Right atrium auricular region (tissue), 2 donors: ENCODE measurements around the gene PLA2G10. TPM values are rescaled to one million over a fixed set of nuclear protein-coding genes. Genes with fewer than 3 reads are reported as not detected.

ENCODE experiments used
- DNase-seq: peaks from one replicate; pipeline ENCODE4 v3.0.0-alpha.2; 2019; ENCODE audit warnings: low spot score
- H3K27ac ChIP-seq, 2 donors: fragments of 200-600 bp; sonication (generic); 1 replicate in 1 of 2; 2 replicates in 1 of 2; pipeline ENCODE4 v1.5.1; 2016 to 2019
- H3K27me3 ChIP-seq, 2 donors: fragments of 200-600 bp; sonication (generic); one replicate each; pipeline versions ENCODE4 v1.5.1 to v1.6.0; 2017 to 2019
- H3K36me3 ChIP-seq: fragments of 200-600 bp; sonication (generic); one replicate; pipeline ENCODE4 v1.5.1; 2016
- H3K4me1 ChIP-seq, 2 donors: fragments of 200-600 bp; sonication (generic); one replicate each; pipeline versions ENCODE4 v1.5.1 to v1.6.0; 2017 to 2019
- H3K4me3 ChIP-seq, 2 donors: fragments of 200-600 bp; sonication (generic); 1 replicate in 1 of 2; 2 replicates in 1 of 2; pipeline ENCODE4 v1.5.1; 2017 to 2019; ENCODE audit warnings: mild to moderate bottlenecking in 1 of 2, moderate library complexity in 1 of 2
- H3K9me3 ChIP-seq, 2 donors: fragments of 200-600 bp; sonication (generic); one replicate each; pipeline ENCODE4 v1.5.1; 2019
- total RNA-seq, 2 donors: library from RNA; depleted of rRNA; stranded (reverse); fragments of >200 nt; gene quantifications; one replicate each; pipeline ENCODE4 v1.1.0, GENCODE V29; 2016
- TF ChIP-seq, protein P1 (sequence below), 2 donors: fragments of 200-600 bp; sonication (generic); IDR thresholded peaks; one replicate each; pipeline ENCODE4 v1.5.1; 2019; ENCODE audit warnings: antibody characterized with exemption in 2 of 2

The PLA2G10 gene
- total RNA-seq, 2 donors from 2014 or later, result not detected

DNA sequence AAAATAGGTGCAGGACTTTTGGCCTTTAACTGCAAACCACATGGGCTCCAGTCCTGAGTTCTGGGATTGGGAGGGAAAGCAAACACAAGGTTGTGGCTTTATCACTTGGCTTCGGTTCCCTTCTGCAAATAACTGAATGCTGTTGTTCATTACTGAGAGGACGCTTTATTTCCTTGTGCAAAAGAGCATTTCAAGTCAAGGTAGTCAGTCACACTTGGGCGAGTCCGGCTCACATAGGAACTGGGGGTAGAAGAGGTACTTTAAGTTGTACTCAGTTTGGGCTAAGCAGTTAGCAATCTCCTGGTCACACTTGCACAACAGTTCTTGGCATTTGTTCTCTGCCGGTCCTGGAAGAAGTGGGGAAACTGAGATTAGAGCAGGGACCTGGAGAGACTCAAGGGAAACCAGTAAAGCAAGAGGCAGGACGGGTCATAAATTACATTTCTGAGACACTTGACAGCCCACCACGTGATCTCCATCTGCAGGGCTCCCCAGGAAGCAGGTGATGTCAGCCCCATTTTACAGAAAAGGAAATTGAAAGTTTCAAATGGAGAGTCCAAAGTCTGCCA, 21.6 kb downstream of the PLA2G10 start:
- Histone ChIP-seq H3K9me3 (no peaks in the 10 kb centered on the region), H3K4me1 (no peaks in the 10 kb centered on the region), H3K36me3 (peaks cover 17% of the 10 kb centered on the region), H3K27me3 (no peaks in the 10 kb centered on the region), H3K4me3 (no peak overlapping the region), H3K27ac (no peak overlapping the region)
- DNase-seq, result no peak
- TF ChIP-seq, protein P1, sequence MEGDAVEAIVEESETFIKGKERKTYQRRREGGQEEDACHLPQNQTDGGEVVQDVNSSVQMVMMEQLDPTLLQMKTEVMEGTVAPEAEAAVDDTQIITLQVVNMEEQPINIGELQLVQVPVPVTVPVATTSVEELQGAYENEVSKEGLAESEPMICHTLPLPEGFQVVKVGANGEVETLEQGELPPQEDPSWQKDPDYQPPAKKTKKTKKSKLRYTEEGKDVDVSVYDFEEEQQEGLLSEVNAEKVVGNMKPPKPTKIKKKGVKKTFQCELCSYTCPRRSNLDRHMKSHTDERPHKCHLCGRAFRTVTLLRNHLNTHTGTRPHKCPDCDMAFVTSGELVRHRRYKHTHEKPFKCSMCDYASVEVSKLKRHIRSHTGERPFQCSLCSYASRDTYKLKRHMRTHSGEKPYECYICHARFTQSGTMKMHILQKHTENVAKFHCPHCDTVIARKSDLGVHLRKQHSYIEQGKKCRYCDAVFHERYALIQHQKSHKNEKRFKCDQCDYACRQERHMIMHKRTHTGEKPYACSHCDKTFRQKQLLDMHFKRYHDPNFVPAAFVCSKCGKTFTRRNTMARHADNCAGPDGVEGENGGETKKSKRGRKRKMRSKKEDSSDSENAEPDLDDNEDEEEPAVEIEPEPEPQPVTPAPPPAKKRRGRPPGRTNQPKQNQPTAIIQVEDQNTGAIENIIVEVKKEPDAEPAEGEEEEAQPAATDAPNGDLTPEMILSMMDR (IDR thresholded peaks at IDR 0.05), result no peak

DNA sequence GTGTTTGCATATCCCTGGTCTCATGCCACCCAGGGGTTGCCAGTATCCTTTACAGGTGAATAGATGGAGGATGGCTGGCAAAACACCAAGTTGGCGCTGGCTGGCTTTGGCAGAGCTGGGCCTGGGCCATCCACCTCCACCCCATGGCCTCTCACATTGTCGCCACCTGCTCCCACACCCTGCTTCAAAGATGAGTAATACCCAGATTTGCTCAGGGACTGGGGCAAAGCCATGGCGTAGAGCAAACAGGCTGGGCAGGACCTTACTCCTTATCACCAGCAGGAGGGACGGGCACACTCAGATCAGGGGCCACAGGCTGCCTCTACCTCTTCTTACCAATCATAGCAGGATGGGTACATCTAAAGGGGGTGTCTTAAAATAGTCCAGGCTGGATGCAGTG, 24.3 kb downstream of the PLA2G10 start:
- Histone ChIP-seq H3K4me3 (no peak overlapping the region), H3K36me3 (peaks cover 44% of the 10 kb centered on the region), H3K9me3 (no peaks in the 10 kb centered on the region), H3K4me1 (no peaks in the 10 kb centered on the region), H3K27me3 (no peaks in the 10 kb centered on the region), H3K27ac (no peak overlapping the region)
- no peak for DNase-seq
- TF ChIP-seq, protein P1 (IDR thresholded peaks at IDR 0.05), result no peak

DNA sequence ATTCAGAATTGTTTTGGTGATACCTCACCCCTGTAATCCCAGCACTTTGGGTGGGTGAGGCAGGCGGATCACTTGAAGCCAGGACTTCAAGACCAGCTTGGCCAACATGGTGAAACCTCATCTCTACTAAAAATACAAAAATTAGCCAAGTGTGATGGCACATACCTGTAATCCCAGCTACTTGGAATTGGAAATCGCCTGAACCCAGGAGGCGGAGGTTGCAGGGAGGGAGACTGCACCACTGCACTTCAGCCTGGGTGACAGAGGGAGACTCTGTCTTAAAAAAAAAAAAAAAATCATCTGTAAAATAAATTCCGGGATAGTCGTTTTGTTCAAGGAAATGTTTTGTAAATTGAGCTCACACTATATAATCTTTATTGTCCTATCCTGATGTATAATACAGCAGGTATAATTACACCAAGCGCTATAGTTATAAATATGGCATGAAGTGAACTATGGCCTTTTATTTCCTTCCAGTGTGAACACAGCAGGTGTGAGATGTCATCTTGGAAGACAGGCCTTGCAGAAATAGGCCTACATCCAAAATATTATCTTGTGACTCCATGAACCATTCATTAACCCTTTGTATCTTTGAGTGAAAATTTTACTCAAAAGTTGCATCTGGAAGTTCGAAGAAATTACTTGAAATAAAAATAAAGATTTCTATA, 25.4 kb downstream of the PLA2G10 start:
- no peaks in the 10 kb centered on the region for H3K27me3 ChIP-seq
- H3K4me1 ChIP-seq, result no peaks in the 10 kb centered on the region
- no peaks in the 10 kb centered on the region for H3K9me3 ChIP-seq
- peaks cover 55% of the 10 kb centered on the region for H3K36me3 ChIP-seq
- H3K27ac ChIP-seq, result no peak overlapping the region
- no peak for DNase-seq
- TF ChIP-seq, protein P1 (IDR thresholded peaks at IDR 0.05), result no peak
- no peak overlapping the region for H3K4me3 ChIP-seq

DNA sequence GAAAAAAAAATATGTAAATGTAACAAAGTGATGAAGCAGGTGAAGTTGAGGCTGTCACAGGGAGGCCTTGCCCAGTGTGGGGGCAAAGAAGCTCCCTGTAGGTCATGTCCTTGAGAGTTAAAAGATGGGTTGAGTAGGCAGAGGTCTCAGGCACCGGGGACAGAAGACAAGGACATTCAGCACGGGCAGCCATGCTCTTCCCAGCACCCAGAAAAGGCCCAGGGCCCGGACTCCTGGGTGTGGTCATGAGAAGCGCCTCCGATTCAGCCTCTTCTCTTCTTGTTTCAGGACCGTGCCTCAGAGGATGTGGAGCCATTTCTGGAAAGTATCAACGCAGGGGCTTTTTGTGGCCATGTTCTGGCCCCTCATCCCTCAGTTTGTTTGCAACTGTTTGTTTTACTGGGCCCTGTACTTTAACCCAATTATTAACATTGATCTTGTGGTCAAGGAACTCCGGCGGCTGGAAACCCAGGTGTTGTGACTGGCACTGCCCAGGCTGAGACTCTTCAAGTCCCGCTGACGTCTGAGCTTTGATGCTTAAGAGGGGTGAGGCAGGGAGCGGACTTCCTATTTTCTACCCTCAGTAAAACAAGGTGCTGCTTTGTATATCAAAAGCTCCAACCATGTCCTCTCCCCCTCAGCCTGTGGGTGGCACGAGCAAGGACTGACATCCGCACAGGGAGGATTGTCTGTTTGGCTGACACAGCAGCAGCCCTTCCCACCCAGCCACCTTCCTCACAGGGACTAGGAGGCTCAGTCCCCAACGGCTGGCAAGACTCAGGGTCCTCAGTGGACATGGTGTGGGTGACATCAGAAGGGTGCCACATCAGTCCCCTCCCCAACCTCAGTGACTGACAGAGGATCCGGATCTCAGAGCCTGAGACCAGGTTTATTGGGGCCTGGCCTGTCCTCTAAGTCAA, 26.5 kb downstream of the PLA2G10 start:
- DNase-seq, result no peak
- Histone ChIP-seq H3K27me3 (no peaks in the 10 kb centered on the region), H3K4me1 (no peaks in the 10 kb centered on the region), H3K9me3 (no peaks in the 10 kb centered on the region), H3K27ac (no peak overlapping the region), H3K4me3 (no peak overlapping the region), H3K36me3 (peaks cover 66% of the 10 kb centered on the region)
- TF ChIP-seq, protein P1 (IDR thresholded peaks at IDR 0.05), result no peak

DNA sequence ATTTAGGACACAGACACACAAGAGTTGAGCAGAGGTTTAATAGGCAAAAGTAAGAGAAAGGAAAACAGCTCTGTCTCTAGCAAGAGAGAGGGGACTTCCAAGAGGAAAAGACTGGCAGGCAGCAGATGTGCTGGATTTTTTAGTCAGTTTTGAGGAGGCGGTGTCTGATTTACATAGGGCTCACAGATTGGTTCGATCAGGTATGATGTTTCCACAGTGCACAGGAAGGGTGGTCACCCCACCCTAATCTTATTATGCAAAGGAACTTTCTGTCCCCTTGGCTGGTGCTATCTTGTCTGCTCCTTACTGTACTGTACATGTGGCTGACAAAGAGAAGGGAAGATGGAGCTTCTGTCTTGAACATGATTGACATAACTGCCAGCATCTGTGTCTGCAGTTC, 36.0 kb downstream of the PLA2G10 start:
- TF ChIP-seq, protein P1 (IDR thresholded peaks at IDR 0.05), result no peak
- no peak for DNase-seq
- Histone ChIP-seq H3K36me3 (peaks cover 89% of the 10 kb centered on the region), H3K9me3 (no peaks in the 10 kb centered on the region), H3K27ac (no peak overlapping the region), H3K4me3 (no peak overlapping the region), H3K4me1 (no peaks in the 10 kb centered on the region), H3K27me3 (no peaks in the 10 kb centered on the region)
